DMS 273 treated with DMSO at 0.1 percent for 48 hours (cell line): ENCODE results near the gene SSH2.
"Not testable (repeated sequence)": the region's sequence is repeated elsewhere in the genome, so short reads cannot be mapped to it uniquely, and the experiment has no call there.

ENCODE experiments used
- DNase-seq: peaks from one replicate; lab custom pipeline; 2025; lab: John Stamatoyannopoulos, UW

Gene SSH2

DNA sequence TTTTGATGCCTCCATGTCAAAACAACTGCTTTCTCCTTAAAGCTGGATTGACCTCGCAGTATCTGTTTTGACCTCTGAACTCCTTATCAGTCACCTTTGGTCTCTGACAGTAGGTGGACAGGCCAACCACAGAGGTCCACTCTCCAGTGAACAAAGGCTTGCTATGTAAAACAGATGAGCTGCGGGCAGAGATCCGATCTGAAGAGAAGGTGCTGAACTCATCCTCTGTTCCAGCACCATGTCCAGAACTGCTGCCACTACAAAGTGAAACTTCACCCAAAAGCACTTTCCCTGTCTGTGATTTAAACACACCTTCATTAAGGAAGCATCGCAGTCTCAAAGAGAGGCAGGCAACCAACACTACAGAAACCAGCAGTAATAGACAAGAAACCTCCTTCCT is 190.0 kb downstream of the SSH2 start:
- no peak for DNase-seq

DNA sequence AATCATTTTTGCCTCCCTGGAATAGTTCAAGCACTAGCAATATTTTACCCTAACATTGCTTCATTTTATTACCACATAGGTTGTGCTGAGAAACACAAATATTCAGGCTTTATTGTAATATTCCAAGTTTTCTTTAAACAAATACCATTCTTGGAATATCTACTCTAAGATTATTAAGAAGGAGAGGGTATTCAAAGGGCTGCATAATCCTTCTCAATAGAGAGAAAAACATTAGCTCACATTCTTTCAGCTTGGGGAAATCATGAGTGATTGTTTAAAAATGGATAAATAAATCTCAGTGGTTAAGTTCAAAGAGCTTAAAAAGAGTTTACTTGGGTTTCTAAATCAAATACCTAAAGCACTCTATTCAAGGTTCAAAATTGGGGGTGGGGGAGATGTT is 195.4 kb downstream of the SSH2 start:
- DNase-seq, result no peak

DNA sequence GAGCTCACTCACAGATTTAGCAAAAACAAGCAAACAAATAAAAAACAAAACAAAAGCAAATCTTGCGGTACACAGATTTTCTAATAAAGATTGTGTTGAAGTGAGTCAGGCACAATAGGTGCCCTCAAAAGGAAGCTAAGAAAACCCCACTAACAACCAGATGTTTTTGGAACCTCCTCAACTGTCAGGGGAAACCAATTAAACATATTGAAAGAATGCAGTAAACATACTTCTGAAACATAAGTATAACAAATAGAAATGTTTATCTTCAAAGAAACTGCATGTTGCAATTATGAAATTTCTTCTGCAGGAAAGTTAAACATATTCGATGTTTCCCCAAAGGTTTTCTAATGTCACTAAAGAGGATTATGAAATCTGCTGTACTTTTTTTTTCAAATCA is 196.9 kb downstream of the SSH2 start:
- DNase-seq, result no peak

DNA sequence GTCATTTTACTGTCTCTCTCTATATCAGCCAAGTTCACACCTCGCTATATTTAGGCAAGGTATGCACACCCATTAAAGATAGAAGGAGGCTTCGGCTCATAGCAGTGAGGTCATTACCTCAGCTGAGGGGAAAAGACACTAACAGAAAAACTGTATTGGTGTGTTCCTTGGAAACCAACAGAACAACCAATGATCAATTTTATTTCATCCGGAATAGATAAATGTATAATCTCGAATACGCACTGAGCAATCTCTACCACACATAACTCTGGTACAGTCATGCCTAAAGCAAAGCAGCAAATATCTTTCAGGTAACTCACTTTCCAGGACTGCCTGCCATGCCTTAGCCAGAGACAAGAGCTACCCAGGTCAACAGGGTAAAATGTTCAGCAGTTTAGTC is 197.4 kb downstream of the SSH2 start:
- DNase-seq, result no peak

DNA sequence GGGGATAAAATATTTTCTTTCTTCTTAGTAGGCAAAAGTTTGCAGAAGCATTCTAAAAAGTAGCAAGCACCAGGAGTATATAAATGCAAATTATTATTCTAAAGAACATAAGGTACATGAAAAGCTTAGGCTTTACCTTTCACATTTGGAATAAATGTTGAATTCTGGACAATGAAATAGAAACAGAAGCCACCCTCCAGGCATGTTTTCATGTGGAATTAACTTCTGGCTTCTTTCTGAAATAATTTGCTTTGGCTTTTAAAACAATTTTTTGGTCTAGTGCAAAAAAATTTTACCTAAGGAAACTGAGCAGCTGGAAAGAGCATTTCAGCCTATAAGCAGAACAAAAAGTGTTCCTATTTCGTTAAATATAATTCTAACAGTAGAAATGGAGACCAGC is 197.8 kb downstream of the SSH2 start:
- DNase-seq, result no peak

DNA sequence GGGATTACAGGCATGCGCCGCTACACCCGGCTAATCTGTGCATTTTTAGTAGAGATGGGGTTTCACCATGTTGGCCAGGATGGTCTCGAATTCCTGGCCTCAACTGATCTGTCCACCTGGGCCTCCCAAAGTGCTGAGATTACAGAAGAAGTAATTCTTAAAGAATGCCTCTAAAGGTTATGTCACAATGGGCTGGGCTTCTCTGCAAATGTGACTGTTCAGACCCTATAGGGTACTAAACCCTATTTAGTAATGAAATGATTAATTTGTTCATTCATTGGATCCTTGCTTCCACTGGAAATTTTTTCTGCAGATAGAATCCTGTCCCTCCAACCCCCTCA is 198.5 kb downstream of the SSH2 start:
- no peak for DNase-seq

DNA sequence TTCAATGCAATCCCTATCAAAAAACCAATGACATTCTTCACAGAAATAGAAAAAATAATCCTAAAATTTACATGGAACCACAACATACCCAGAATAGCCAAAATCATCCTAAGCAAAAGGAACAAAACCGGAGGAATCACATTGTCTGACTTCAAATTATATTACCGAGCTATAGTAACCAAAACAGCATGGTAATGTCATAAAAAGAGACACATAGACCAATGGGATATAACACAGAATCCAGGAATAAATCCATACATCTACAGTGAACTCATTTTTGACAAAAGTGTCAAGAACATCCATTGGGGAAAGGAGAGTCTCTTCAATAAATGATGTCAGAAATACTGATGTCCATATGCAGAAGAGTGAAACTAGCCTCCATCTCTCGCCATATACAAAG is 201.5 kb downstream of the SSH2 start:
- no peak for DNase-seq

DNA sequence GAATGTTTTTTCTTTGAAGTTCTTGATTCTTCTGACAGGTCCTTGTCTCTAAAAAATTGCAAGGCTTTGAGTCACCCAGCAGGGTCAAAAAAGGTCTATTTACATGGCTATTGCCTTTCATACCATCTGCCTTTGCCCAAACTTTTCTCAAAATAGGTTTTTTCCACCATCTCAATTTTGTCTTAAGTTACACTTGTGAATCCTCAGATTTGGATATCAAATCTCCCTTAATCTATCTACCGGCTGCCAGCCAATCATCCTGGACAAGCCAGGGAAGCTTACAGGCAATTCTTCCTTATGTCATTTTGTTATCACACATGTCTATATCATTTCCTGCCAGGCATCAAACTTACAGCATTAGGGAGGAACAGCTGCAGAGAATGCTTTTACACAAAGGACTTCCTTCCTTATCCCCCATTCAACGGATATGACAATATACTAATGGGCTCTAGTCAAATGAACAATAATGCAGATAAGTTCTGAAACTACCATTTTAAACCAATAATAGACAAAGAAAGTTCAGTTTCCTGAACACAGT is 203.2 kb downstream of the SSH2 start:
- peak; percentile 41 for DNase-seq

DNA sequence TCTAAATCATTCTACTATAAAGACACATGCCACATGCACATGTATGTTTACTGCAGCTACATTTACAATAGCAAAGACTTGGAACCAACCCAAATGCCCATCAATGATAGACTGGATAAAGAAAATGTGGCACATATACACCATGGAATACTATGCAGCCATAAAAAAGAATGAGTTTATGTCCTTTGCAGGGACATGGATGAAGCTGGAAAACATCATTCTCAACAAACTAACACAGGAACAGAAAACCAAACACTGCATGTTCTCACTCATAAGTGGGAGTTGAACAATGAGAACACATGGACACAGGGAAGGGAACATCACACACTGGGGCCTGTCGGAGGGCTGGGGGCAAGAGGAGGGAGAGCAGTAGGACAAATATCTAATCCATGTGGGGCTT is 204.6 kb downstream of the SSH2 start:
- not testable (repeated sequence) for DNase-seq

DNA sequence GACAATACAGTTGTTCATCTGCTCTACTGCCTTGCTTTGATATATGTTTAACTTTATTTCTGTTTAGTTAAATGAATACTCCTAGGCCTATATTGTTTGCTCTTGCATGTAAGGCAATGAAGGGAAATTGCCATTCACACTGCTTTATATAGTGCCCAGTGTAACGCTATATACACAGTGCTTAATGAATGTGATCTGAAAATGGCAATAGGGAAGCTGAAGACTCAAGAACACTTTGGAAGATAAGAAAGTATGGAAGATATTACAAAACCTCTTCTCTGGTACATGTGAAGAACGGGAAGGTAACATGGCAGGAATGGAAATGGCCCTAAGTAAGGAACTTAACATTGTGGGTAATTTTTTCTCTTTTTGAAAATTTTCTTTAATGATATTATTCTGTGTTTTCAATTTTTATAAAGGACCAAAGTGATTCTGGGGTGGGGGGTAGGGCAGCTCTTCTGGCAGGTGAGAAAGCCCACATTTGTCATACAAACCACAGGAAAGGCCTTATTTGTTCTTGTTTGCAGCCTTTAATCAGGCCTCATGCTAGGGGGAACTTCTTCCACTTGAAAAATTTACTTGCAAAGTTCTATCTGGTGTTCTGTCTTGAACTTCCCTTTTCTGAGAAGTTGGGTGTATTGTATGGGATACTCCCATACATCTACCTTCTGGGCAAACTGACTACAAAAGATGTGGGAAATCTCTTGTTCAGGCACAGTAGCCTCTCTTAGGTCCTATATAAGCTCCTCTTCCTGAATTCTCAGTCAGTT is 206.6 kb downstream of the SSH2 start:
- no peak for DNase-seq

DNA sequence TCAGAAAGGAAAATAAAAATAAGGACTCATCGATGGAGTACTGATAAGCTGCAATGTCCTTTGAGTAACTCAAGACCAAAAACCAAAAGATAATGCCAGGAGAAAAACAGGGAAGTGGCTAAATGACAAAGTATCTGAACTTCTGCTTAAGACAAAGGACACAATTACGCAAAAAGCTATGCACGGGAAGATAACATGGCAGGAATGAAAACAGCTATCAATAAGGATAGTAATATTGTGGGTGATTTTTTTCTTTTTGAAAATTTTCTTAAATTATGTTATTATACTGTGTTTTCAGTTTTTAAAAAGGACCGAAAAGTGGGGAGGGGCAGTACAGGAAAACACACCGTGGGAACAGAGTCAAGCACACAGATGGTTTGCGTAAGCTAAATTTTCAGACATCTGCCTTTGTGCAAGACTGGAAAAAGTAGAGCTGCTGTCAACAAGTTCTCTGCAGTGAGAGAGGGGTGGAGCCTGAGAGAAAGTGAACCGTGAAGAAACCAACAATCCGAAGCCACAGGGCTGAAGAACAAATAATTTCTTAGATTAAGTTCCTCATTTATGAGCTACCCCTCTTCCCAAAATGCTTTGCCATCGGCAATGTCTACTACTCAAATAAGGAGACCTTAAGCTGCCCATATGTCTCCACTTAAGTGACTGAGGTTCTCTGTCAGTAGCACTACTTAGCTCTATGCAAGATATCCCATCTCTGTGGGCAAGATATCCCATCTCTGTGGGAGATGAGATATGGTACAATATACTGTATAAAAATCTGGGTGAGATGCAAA is 207.4 kb downstream of the SSH2 start:
- DNase-seq, result peak; percentile 87

DNA sequence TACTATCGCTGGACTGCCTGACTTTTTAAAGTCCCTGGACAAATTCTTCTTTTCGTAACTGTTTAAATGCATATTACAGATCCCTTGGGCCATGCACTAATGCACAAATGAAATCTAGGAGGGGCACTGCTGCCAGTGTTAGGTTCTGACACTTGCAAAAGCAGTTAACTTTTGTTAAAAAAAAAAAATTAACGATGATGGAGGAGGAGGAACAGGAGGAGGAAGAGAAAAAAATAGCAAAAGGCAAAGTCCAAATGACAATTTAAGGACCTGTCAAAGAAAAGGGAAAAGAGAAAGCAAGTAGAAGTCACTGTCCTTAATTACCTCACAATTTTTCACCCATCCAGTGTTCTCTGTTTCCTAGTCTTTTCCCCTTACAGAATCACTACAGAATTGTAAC is 209.5 kb downstream of the SSH2 start:
- DNase-seq, result no peak

DNA sequence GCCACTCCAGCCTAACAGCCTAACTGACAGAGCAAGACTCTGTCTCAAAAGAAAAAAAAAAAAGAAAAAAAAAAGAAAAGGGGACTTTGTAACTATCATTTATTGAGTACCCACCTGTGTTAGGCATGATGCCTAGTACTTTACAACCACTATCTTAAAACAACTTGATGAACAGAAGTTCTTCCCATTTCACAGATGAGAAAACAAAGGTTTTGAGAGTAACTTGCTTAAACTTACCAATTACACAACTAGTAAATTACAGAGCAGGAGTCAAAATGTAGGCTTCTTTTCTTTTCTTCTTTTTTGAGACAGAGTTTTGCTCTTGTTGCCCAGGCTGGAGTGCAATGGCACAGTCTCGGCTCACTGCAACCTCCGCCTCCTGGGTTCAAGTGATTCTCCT is 210.6 kb downstream of the SSH2 start:
- DNase-seq, result no peak

DNA sequence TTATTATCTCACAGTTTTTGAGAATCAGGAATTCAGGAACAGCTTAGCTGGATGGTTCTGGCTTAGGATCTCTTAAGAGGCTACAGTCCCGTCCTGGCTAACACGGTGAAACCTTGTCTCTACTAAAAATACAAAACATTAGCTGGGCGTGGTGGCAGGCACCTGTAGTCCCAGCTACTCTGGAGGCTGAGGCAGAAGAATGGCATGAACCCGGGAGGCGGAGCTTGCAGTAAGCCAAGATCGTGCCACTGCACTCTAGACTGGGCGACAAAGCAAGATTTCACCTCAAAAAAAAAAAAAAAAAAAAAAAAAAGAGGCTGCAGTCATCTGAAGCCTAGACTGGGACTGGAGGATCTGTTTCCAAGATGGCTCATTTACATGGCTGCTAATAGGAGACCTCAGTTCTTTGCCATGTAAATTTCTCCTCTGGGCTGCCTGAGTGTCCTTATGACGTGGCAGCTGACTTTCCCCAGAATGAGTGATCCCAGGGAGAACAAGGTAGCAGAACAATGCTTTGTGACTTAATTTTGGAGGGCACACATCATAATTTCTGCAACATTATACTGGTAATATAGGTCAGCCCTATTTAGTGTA is 211.5 kb downstream of the SSH2 start:
- no peak for DNase-seq

DNA sequence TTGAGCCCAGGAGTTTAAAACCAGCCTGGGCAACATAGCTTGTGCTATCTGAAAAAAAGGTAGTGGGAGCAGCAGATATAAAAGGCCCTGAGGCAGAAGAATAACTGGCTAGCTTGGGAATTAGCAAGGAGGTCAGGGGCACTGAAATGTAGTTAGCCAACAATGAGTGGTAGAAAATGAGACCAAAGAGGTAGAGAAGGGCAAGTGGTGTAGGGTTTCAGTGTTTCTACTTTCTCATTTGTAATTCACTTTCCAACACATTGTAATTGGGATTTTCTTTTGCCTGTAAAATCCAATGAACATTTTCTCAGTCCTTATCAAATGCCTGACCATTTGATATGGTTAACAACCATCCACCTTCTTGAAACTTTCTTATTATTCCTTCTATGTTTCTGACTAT is 212.2 kb downstream of the SSH2 start:
- DNase-seq, result no peak

DNA sequence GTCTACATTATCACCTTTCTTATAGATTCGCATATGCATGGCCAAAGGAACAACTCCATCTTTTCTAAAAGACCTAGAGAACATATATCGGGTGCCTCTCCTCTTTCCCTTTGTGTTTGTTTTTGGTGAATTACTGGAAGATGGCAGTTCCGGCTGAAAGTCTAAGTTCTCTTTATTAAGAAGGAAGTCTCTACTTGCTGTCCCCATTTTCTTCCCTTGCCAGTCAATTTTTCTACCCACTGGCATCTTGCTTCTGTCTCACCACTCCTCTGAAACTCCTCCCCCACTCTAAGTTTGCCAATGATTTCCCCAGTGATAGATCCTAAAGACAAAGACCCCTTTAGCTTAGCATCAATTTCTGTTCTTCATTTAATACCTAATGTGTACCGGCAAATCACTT is 213.5 kb downstream of the SSH2 start:
- DNase-seq, result no peak

DNA sequence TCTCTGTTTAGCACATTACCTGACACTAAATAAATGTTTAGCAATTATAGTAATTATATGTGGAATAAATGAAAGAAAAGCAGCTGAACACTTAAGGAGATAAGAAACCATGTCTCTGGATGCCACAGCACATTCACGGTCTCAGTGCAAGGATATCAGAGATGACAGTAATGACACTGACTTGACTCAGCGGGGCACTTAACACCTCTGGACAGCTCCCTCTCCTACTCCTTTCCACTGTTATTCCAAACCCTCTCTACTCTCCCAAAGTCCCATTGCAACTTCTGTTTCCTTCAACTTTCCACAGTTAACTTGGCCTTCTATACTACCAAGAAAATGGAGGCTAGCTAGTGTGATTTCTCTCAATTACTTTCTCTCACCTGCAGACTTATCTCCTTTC is 214.3 kb downstream of the SSH2 start:
- no peak for DNase-seq

DNA sequence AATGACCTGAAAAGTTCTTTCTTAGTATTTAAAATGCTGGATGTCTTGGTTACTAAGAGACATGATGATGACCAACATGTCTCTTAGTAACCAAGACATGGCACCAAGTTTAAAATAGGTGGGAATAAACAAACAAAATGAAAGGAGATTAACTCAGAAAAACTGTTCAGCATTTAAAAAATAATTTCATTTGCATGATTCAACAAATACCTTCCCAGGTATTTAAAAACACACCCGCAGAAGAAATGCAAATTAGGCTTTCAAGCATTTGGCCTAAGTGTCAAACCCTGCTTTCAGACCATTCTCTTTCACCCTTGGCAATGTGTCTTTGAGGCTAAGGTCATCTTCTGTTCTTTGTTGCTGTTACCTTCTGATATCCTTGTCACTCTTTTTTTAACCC is 215.9 kb downstream of the SSH2 start:
- no peak for DNase-seq

DNA sequence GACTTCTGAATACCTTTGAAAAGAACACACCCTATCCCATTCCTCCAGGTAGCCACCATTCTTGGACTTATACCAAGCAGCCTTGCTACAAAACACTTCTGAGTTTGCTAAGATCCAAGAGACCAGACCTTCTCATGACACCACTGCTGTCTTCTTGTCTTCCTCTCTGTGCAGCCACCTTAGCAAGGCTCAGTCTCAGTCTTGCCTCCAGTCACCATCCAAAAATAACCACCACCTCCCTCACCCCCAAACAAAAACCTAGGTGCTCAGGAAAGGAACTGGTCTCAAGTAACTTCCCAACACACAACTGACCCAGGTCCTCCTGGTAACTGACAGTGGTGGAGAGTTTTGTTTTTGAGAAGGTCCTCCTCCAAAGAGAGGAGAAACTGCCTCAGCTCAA is 216.4 kb downstream of the SSH2 start:
- no peak for DNase-seq

DNA sequence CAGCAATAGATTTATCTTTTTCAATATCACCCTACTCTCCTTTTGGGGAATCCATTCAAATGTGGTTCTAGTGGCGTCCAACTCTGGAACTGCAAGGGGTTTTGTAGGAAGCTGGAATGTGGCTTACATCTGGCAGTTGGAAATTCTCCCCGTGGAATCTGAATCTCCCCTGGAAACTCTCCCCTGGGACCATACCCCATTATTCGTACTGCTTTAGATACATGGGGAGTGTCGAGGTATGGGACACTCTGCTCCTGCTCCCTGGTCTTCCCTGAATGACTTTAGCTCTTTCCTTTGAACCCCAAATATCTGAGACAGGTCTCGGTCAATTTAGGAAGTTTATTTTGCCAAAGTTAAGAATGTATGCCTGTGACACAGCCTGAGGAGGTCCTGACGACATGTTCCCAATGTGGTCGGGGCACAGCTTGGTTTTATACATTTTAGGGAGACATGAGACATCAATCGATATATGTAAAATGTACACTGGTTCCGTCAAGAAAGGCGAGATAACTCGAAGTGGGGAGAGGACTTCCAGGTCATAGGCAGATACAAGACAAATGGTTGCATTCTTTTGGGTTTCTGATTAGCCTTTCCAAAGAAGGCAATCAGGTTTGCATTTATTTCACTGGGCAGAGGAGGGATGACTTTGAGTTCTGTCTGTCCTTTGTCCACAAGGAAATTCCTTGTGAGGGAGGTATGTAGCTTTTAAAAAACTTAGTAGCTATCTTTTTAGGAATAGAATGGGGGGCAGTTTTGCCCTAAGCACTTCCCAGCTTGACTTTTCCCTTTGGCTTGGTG is 218.2 kb downstream of the SSH2 start:
- no peak for DNase-seq

DNA sequence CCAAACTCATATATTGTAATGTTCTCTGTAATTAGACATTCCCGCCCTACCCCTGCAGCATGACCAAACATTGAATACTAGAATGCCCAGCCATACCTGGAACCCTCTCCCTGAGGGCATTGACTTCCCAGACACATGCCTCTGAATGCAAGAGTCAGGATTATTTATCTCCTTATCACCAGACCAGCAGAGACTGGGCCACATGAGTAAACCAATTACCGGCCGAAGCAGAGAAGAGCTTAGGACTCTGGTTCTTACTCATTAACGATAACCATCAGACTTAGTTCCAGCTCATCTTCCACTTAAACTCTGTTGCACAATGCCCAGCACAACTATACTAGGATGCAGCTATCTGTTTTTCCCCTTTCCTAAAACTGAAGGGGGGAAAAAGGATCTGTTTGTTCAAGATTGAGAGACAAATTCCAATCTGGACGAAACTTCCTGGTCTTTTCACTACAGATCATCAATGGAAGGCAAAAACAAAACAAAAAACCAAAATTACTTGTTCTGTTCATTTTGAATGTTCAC is 219.1 kb downstream of the SSH2 start:
- no peak for DNase-seq

DNA sequence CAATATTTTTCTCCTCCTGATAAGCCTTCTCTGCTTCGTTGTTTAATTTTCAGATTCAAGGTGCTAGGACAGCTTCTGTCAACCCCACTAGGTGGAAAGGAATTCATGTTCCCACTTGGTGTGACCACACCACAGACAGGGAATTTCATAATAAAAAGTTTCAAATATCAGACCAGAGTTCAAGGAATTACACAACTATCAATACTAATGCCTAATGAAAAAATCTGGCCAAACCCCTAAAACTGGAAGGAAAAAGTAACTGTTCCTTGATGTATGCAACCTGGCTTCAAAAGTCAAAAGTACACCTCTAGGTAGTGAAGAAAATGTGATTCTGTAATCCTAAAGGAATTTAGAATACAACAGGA is 219.5 kb downstream of the SSH2 start:
- no peak for DNase-seq
